ENCODE results near the gene IQSEC1.

The IQSEC1 gene

GRCh38 chr3:13102386-13103345 is 29.4 kb upstream of the IQSEC1 start:
- no peak for TF ChIP-seq CTCF (IDR thresholded peaks at IDR 0.05; ENCODE audit: borderline replicate concordance, control extremely low read depth, extremely low read depth, insufficient read depth, missing control alignments)
- in situ Hi-C loops (cut with MboI; ENCODE audit: low sequenced_read_pairs, unreplicated experiment), result loop anchor here (10.0 kb wide), 1 partner anchor 352 kb away; no protein-coding TSS in a partner anchor
- DNase-seq (ENCODE audit: low spot score), result no peak

GRCh38 chr3:13099707-13100106 is 26.5 kb upstream of the IQSEC1 start:
- no peak for TF ChIP-seq CTCF (IDR thresholded peaks at IDR 0.05; ENCODE audit: borderline replicate concordance, control extremely low read depth, extremely low read depth, insufficient read depth, missing control alignments)
- in situ Hi-C loops (cut with MboI; ENCODE audit: low sequenced_read_pairs, unreplicated experiment), result loop anchor here (10.0 kb wide), 1 partner anchor 355 kb away; no protein-coding TSS in a partner anchor
- no peak for DNase-seq (ENCODE audit: low spot score)

- DNase-seq (ENCODE audit: low spot score), result no peak
- TF ChIP-seq CTCF (IDR thresholded peaks at IDR 0.05; ENCODE audit: borderline replicate concordance, control extremely low read depth, extremely low read depth, insufficient read depth, missing control alignments), result no peak
- in situ Hi-C loops (cut with MboI; ENCODE audit: low sequenced_read_pairs, unreplicated experiment), result no loop called here
Observed at GRCh38 chr3:13098192-13098988, 25.2 kb upstream of the IQSEC1 start.

- DNase-seq (ENCODE audit: low spot score), result no peak
- in situ Hi-C loops (cut with MboI; ENCODE audit: low sequenced_read_pairs, unreplicated experiment), result no loop called here
- TF ChIP-seq CTCF (IDR thresholded peaks at IDR 0.05; ENCODE audit: borderline replicate concordance, control extremely low read depth, extremely low read depth, insufficient read depth, missing control alignments), result no peak
Observed at GRCh38 chr3:13096356-13096755, 23.1 kb upstream of the IQSEC1 start.

- no peak for TF ChIP-seq CTCF (IDR thresholded peaks at IDR 0.05; ENCODE audit: borderline replicate concordance, control extremely low read depth, extremely low read depth, insufficient read depth, missing control alignments)
- DNase-seq (ENCODE audit: low spot score), result no peak
- in situ Hi-C loops (cut with MboI; ENCODE audit: low sequenced_read_pairs, unreplicated experiment), result no loop called here
Observed at GRCh38 chr3:13095408-13095937, 22.2 kb upstream of the IQSEC1 start.

- in situ Hi-C loops (cut with MboI; ENCODE audit: low sequenced_read_pairs, unreplicated experiment), result no loop called here
- no peak for DNase-seq (ENCODE audit: low spot score)
- TF ChIP-seq CTCF (IDR thresholded peaks at IDR 0.05; ENCODE audit: borderline replicate concordance, control extremely low read depth, extremely low read depth, insufficient read depth, missing control alignments), result no peak
Observed at GRCh38 chr3:13093687-13094086, 20.5 kb upstream of the IQSEC1 start.

All from GM13976 (cell line).